ENCODE data around the gene ARHGEF4.
A peak's percentile ranks its signal among the peaks of the same experiment; 100 is the strongest.

Gene ARHGEF4

DNA sequence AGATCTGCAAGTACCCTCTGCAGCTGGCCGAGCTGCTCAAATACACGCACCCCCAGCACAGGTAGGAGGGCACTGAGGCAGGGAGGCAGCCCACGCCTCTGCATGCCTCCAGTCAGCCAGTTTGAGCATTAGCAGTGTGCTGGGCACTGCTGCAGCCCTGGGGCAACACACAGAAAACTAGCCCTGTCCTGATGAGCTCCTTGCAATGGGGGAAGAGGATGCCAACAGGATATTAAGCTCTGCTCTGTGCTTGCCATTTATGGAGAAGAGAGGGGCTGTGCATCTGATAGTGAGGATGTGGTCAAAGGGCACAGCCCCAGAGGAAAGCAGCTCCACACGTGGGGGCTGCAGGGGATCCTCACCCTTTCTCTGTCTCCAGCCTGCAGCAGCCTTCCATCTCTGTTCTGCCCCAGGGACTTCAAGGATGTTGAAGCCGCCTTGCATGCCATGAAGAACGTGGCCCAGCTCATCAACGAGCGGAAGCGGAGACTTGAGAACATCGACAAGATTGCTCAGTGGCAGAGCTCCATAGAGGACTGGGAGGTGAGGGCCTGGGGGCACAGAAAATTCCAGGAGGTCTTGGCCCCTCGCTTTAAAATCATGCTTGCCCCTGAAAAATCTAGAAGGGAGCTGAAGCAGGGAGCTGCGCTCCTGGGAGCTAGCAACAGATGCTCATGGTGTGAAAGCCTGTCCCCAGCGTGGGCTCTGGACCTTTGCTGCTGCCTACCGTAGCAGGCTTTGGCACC lies 204.9 kb downstream of the ARHGEF4 start:
- ChIA-PET POLR2A (no interaction called here), CTCF (interaction anchor here (1.4 to 1.9 kb wide), 2 partner anchors 17 to 34 kb away, joined by 3 to 6 read pairs; no protein-coding TSS in a partner anchor)

DNA sequence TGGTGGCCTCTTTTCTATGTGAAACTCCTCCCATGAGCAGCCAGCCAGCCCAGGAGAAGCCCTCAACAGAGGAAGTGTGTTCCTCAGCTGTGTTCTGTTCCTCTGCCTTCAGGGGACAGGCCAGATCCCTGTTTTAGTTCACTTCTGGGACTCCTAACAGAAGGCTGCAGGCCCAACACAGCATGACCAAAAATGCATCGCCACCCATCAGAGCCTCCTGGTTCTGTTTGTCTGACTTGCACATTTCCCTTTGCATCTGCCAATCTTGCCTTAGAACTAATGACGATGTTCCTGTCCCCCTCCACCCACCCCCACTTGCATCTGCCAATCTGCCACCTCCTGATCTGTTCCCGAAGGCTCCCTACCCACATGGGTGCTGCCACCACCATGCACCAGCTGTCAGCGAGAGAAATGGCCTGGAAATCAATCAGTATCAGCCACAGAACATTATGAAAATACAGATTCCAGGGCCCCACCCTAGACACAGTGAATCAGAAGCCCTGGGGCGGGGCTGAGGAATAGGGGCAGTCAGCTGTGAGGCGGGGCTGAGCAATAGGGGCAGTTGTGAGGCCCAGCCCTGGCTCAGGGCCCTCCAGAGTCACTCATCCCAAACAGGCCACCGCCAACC lies 205.5 kb downstream of the ARHGEF4 start:
- ChIA-PET POLR2A (no interaction called here), CTCF (interaction anchor here (1.4 kb wide), 1 partner anchor 35 kb away, joined by 3 read pairs; no protein-coding TSS in a partner anchor)
- DNase-seq (ENCODE audit: extremely low spot score): no peak
- TF ChIP-seq, protein P1, sequence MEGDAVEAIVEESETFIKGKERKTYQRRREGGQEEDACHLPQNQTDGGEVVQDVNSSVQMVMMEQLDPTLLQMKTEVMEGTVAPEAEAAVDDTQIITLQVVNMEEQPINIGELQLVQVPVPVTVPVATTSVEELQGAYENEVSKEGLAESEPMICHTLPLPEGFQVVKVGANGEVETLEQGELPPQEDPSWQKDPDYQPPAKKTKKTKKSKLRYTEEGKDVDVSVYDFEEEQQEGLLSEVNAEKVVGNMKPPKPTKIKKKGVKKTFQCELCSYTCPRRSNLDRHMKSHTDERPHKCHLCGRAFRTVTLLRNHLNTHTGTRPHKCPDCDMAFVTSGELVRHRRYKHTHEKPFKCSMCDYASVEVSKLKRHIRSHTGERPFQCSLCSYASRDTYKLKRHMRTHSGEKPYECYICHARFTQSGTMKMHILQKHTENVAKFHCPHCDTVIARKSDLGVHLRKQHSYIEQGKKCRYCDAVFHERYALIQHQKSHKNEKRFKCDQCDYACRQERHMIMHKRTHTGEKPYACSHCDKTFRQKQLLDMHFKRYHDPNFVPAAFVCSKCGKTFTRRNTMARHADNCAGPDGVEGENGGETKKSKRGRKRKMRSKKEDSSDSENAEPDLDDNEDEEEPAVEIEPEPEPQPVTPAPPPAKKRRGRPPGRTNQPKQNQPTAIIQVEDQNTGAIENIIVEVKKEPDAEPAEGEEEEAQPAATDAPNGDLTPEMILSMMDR (IDR thresholded peaks at IDR 0.05; ENCODE audit: control extremely low read depth, extremely low read depth, low read depth, missing control alignments): no peak

More for the DNA sequence above, 204.9 kb downstream of the ARHGEF4 start:
- TF ChIP-seq, protein P1 (IDR thresholded peaks at IDR 0.05; ENCODE audit: control extremely low read depth, extremely low read depth, low read depth, missing control alignments): no peak
- no peak for DNase-seq (ENCODE audit: extremely low spot score)

DNA sequence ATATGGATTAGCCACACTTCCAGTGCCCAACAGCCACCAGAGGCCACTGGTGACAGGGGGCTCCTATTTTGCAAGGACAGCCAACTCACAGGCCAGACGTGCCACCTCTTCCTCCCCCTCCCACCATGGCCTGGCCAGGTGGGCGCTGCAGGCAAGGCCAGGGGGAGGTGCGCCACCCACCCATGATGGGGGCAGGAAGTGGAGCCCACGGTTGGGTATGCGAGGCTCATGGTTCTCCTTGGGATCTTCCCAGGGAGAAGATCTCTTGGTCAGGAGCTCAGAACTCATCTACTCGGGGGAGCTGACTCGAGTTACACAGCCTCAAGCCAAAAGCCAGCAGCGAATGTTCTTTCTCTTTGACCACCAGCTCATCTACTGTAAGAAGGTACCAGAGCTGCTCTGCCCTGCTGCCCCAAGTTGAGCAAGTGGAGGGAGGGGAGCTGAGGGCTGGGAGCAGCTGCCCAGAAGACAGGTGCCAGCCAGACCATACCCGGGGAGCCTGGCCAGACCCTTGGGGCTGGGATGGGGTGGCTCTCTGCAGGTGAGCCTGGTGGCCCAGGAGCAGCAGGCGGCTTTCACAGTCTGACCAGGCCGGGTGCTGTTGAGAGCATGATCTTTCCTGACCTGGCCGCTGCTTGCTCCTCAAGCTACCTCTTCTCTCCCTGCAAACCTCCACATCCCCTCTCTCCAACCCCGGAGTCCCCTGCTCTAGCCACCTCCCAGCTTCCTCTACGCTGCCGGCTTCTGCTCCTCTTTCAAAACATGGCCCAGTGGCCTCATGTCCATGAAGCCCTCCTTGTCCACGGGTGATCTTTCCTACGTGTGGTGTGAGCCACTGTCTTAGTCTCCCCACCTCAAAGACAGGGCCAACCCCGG lies 206.7 kb downstream of the ARHGEF4 start:
- TF ChIP-seq, protein P1 (IDR thresholded peaks at IDR 0.05; ENCODE audit: control extremely low read depth, extremely low read depth, low read depth, missing control alignments): no peak
- POLR2A ChIA-PET: no interaction called here
- no peak for DNase-seq (ENCODE audit: extremely low spot score)
- CTCF ChIA-PET: no interaction called here

DNA sequence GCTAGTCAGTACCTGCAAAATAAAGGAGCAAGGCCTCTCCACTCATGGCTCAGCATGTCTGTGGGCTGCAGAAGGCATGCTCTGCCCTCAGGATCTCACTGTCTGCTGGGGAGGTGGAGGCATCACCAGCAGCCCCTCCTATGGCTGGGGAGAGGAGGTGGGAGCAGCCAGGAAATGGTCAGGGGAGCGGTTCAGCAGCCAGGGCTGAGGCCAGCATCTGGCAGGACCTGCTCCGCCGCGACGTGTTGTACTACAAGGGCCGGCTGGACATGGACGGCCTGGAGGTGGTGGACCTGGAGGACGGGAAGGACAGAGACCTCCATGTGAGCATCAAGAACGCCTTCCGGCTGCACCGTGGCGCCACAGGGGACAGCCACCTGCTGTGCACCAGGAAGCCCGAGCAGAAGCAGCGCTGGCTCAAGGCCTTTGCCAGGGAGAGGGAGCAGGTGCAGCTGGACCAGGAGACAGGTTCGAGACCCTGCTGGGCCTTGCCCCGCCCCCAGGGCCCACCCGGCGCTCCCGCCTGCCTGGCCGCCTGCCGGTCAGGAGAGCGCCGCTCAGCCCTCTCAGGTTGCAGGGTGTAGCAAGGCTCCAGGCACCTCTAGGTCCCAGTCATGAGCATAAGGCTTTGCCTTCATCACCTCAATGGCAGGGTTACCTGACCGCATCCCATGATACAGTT lies 207.5 kb downstream of the ARHGEF4 start:
- DNase-seq (ENCODE audit: extremely low spot score): peak; percentile 21
- CTCF ChIA-PET: no interaction called here
- TF ChIP-seq, protein P1 (IDR thresholded peaks at IDR 0.05; ENCODE audit: control extremely low read depth, extremely low read depth, low read depth, missing control alignments): no peak
- POLR2A ChIA-PET: no interaction called here

DNA sequence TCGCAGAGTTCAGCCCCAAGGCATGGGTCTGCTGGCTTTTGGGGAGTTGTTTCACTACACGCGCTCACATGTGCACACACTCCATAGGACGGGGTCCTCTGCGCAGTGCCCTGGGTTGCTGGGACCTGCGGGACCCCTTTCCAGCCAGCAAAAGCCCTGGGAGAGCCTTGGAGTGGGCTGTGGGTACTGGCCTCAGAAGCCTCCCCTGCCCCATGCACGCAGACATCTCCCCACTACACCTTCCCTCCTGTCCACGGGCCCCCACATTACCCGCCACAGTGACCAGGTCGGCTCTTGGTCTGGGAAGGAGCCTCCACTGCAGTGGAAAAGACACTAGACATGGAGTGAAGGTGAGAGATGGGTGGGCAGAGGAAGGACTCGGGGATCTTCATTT lies 208.0 kb downstream of the ARHGEF4 start:
- ChIA-PET CTCF (no interaction called here), POLR2A (no interaction called here)
- TF ChIP-seq, protein P1 (IDR thresholded peaks at IDR 0.05; ENCODE audit: control extremely low read depth, extremely low read depth, low read depth, missing control alignments): no peak
- no peak for DNase-seq (ENCODE audit: extremely low spot score)
